Endothelial cell of umbilical vein (primary cell): ENCODE measurements around the gene CAPN12. TPM values are rescaled to one million over a fixed set of nuclear protein-coding genes. Genes with fewer than 3 reads are reported as not detected.

Experiments
- BruUV-seq: library from RNA; stranded (reverse); fragments of 400-500 nt; replicated peaks from 2 replicates; lab custom pipeline; 2021; lab: Mats Ljungman, UMichigan
- CTCF ChIA-PET: fragments of 300-600, 350-600 bp; sonication (Branson Sonifier 250); formaldehyde crosslinking; loops from one replicate; lab custom pipeline; 2021; ENCODE audit warnings: antibody characterized with exemption, inconsistent platforms; lab: Charles Lee
- POLR2A ChIA-PET: fragments of 300-600, 350-600 bp; sonication (Branson Sonifier 250); formaldehyde crosslinking; loops from one replicate; lab custom pipeline; 2021; ENCODE audit warnings: antibody characterized with exemption, inconsistent platforms; lab: Charles Lee
- DNase-seq: peaks from one replicate; pipeline ENCODE4 v3.0.0-alpha.2; 2011; ENCODE audit warnings: low read depth, low spot score
- FAIRE-seq: peaks from 2 replicates; lab custom pipeline; 2011; peaks lifted over from hg19 to GRCh38; lab: Jason Lieb, UNC
- H2AFZ ChIP-seq: 2 replicates; pipeline ENCODE4 v1.6.0; 2012; ENCODE audit warnings: low read depth, low read length, control low read depth, inconsistent platforms
- H3K27ac ChIP-seq: 2 replicates; pipeline ENCODE4 v1.5.1; 2011; ENCODE audit warnings: low read depth, mild to moderate bottlenecking, control low read depth, low read length, moderate library complexity; ENCODE audit not compliant: insufficient read depth
- H3K27me3 ChIP-seq, 2 experiments: 2 replicates each; pipeline versions ENCODE4 v1.6.0 to v1.6.1; 2011; ENCODE audit warnings: low read length in 2 of 2, mixed read lengths in 1 of 2; ENCODE audit not compliant: control insufficient read depth in 2 of 2, insufficient read depth in 2 of 2
- H3K36me3 ChIP-seq, 2 experiments: 2 replicates in 1 of 2; 3 replicates in 1 of 2; pipeline ENCODE4 v1.5.1; 2011; ENCODE audit warnings: low read length in 2 of 2, mild to moderate bottlenecking in 1 of 2, moderate library complexity in 1 of 2; ENCODE audit not compliant: control insufficient read depth in 2 of 2, insufficient read depth in 2 of 2; ENCODE audit errors: extremely low read depth in 1 of 2
- H3K4me1 ChIP-seq: 3 replicates; pipeline ENCODE4 v1.5.1; 2011; ENCODE audit warnings: mild to moderate bottlenecking, low read length; ENCODE audit not compliant: control insufficient read depth, insufficient read depth; ENCODE audit errors: extremely low read depth
- H3K4me2 ChIP-seq: 2 replicates; pipeline ENCODE4 v1.6.1; 2011; ENCODE audit warnings: low read length, control low read depth, mixed read lengths; ENCODE audit not compliant: insufficient read depth
- H3K4me3 ChIP-seq, 3 experiments: fragments of 200-600 bp in 1 of 3; sonication (generic), shearing (Covaris generic) in 1 of 3; replicated peaks in 1 of 3; 2 replicates each; pipeline ENCODE4 v1.5.1; 2011 to 2016; ENCODE audit warnings: control low read depth in 3 of 3, low read length in 3 of 3, mild to moderate bottlenecking in 2 of 3, inconsistent platforms in 1 of 3, low read depth in 1 of 3, moderate library complexity in 1 of 3; ENCODE audit not compliant: insufficient read depth in 1 of 3
- H3K79me2 ChIP-seq: 2 replicates; pipeline ENCODE4 v1.6.0; 2012; ENCODE audit warnings: low read length, inconsistent platforms; ENCODE audit not compliant: control insufficient read depth, insufficient read depth
- H3K9ac ChIP-seq: replicated peaks from 2 replicates; pipeline ENCODE3; 2011; ENCODE audit warnings: low read length, control low read depth; ENCODE audit not compliant: insufficient read depth; ENCODE audit errors: extremely low read depth
- H3K9me1 ChIP-seq: replicated peaks from 3 replicates; pipeline ENCODE4 v1.6.0; 2011; ENCODE audit warnings: mild to moderate bottlenecking, low read length; ENCODE audit not compliant: control insufficient read depth, insufficient read depth; ENCODE audit errors: extremely low read depth
- H3K9me3 ChIP-seq: replicated peaks from 2 replicates; pipeline ENCODE4 v1.5.1; 2012; ENCODE audit warnings: low read length, inconsistent platforms; ENCODE audit not compliant: control insufficient read depth, insufficient read depth
- H4K20me1 ChIP-seq: replicated peaks from 2 replicates; pipeline ENCODE3; 2011; ENCODE audit warnings: mild to moderate bottlenecking, low read length; ENCODE audit not compliant: control insufficient read depth, insufficient read depth; ENCODE audit errors: extremely low read depth
- EZH2 ChIP-seq: IDR thresholded peaks from 2 replicates; pipeline ENCODE4 v1.6.1; 2012; ENCODE audit warnings: borderline replicate concordance, low read depth, mild to moderate bottlenecking, moderate library complexity, low read length, inconsistent platforms; ENCODE audit not compliant: severe bottlenecking
- FOS ChIP-seq: IDR thresholded peaks from 2 replicates; pipeline ENCODE4 v1.6.1; 2011; ENCODE audit warnings: mild to moderate bottlenecking, low read length, moderate library complexity, borderline replicate concordance; ENCODE audit not compliant: insufficient read depth
- GATA2 ChIP-seq: IDR thresholded peaks from 2 replicates; pipeline ENCODE4 v1.7.0; 2011; ENCODE audit warnings: low read depth, mild to moderate bottlenecking, moderate library complexity, mixed read lengths, low read length; ENCODE audit not compliant: insufficient read length, insufficient read depth
- JUN ChIP-seq: IDR thresholded peaks from 2 replicates; pipeline ENCODE4 v1.6.1; 2011; ENCODE audit warnings: borderline replicate concordance, low read depth; ENCODE audit not compliant: insufficient read length, insufficient read depth
- MAX ChIP-seq: IDR thresholded peaks from 2 replicates; pipeline ENCODE4 v1.6.1; 2011; ENCODE audit not compliant: insufficient read depth, insufficient read length
- MYC ChIP-seq: IDR thresholded peaks from one replicate; pipeline ENCODE4 v1.6.1; 2011; ENCODE audit warnings: mild to moderate bottlenecking, low read depth, low read length
- POLR2A ChIP-seq: IDR thresholded peaks from 2 replicates; pipeline ENCODE4 v1.6.1; 2012; ENCODE audit warnings: low read depth, mild to moderate bottlenecking, control low read depth, low read length
- POLR2AphosphoS5 ChIP-seq: IDR thresholded peaks from 2 replicates; pipeline ENCODE4 v1.6.1; 2012; ENCODE audit warnings: low read depth, mild to moderate bottlenecking, control low read depth, low read length, moderate library complexity; ENCODE audit not compliant: insufficient read depth
- dilution Hi-C: fragments of 300-500 bp; cut with MboI; formaldehyde crosslinking; loops from one replicate; pipeline ENCODE4 v1.15.0; 2019; ENCODE audit warnings: low sequenced_read_pairs; ENCODE audit not compliant: extremely low pct_ligation_motif_present
- intact Hi-C: fragments of 100-400 bp; cut with micrococcal nuclease; formaldehyde crosslinking; loops from one replicate; pipeline ENCODE4 v1.10.0; 2022
- polyA plus RNA-seq, 4 experiments: library from polyadenylated mRNA; depleted of rRNA in 3 of 4; stranded (reverse) in 3 of 4; unstranded in 1 of 4; fragments of >200 nt; gene quantifications; 2 replicates each; pipeline versions ENCODE4 v1.2.1 to v1.2.3, GENCODE V29; 2011 to 2012; ENCODE audit warnings: missing spikeins in 1 of 4
- total RNA-seq: library from RNA; stranded (reverse); gene quantifications from 2 replicates; pipeline ENCODE4 v1.2.3, GENCODE V29; 2021
- TF ChIP-seq, protein P1 (sequence below), 2 donors: IDR thresholded peaks; 1 replicate in 1 of 2; 2 replicates in 1 of 2; pipeline ENCODE4 v1.5.1; 2011; ENCODE audit warnings: low read length in 2 of 2, mild to moderate bottlenecking in 2 of 2, moderate library complexity in 2 of 2, control low read depth in 1 of 2, inconsistent platforms in 1 of 2, low read depth in 1 of 2; ENCODE audit not compliant: insufficient read depth in 1 of 2; ENCODE audit errors: extremely low read depth in 1 of 2

CAPN12 gene
- total and polyA plus RNA-seq, 2 donors (not counting 3 experiments of a cell fraction or from before 2014, with no cell fraction given) = 0.35 TPM; not detected in 1

GRCh38 chr19:38684862-38685665, 59.2 kb downstream of the CAPN12 start:
- TSS peak; percentile 56 for BruUV-seq
- intact Hi-C loops = loop anchor here (1.0 to 2.0 kb wide), 4 partner anchors 8 to 48 kb away; no protein-coding TSS in a partner anchor

More at GRCh38 chr19:38684862-38685665, 59.2 kb downstream of the CAPN12 start:
- Histone ChIP-seq H3K4me2 (peak overlapping the region; percentile 52), H3K27me3 (no peaks in the 10 kb centered on the region), H4K20me1 (no peaks in the 10 kb centered on the region), H3K9me1 (no peaks in the 10 kb centered on the region), H3K4me1 (peaks cover 54% of the 10 kb centered on the region), H3K4me3 (no peak overlapping the region), H3K9me3 (no peaks in the 10 kb centered on the region), H3K36me3 (no peaks in the 10 kb centered on the region), H3K27ac (peak overlapping the region; percentile 90), H2AFZ (no peak overlapping the region), H3K9ac (peak overlapping the region; percentile 72), H3K79me2 (peaks cover 85% of the 10 kb centered on the region)
- FAIRE-seq = no peak
- CTCF ChIA-PET = interaction anchor here (1.5 to 2.4 kb wide), 2 partner anchors 18 to 38 kb away, joined by 8 to 10 read pairs; partner anchors contain the start of gene ACTN4
- TF ChIP-seq EZH2 (no peak), JUN (no peak), MYC (no peak), FOS (no peak), POLR2A (no peak), MAX (no peak), POLR2AphosphoS5 (no peak), GATA2 (no peak)
- TF ChIP-seq, protein P1, sequence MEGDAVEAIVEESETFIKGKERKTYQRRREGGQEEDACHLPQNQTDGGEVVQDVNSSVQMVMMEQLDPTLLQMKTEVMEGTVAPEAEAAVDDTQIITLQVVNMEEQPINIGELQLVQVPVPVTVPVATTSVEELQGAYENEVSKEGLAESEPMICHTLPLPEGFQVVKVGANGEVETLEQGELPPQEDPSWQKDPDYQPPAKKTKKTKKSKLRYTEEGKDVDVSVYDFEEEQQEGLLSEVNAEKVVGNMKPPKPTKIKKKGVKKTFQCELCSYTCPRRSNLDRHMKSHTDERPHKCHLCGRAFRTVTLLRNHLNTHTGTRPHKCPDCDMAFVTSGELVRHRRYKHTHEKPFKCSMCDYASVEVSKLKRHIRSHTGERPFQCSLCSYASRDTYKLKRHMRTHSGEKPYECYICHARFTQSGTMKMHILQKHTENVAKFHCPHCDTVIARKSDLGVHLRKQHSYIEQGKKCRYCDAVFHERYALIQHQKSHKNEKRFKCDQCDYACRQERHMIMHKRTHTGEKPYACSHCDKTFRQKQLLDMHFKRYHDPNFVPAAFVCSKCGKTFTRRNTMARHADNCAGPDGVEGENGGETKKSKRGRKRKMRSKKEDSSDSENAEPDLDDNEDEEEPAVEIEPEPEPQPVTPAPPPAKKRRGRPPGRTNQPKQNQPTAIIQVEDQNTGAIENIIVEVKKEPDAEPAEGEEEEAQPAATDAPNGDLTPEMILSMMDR (IDR thresholded peaks at IDR 0.05; ENCODE audit: extremely low read depth in 1 of 2, insufficient read depth in 1 of 2, low read depth in 1 of 2, low read length in 2 of 2) = no peak
- no peak for DNase-seq
- dilution Hi-C loops = no loop called here
- POLR2A ChIA-PET = interaction anchor here (1.5 kb wide), 1 partner anchor 38 kb away, joined by 6 read pairs; the partner anchor contains the start of gene ACTN4
